ENCODE data around the gene SNRNP70. TPM values are rescaled to one million over a fixed set of nuclear protein-coding genes. Genes with fewer than 3 reads are reported as not detected.

Gene SNRNP70
- total and polyA plus RNA-seq, 10 of the 15 experiments (the other 5 are each of a cell fraction or from before 2014, with no cell fraction given), result 2.7 to 453 (median 159) TPM

- TF ChIP-seq CBX3 (IDR thresholded peaks at IDR 0.05; ENCODE audit: borderline replicate concordance, low read depth) (no peak), SREBF2 (IDR thresholded peaks at IDR 0.05; ENCODE audit: low read length) (no peak), TARDBP (IDR thresholded peaks at IDR 0.05; ENCODE audit: borderline replicate concordance) (no peak), GATAD2B (conservative IDR thresholded peaks at IDR 0.05; ENCODE audit: low read depth) (no peak)
Observed at GRCh38 chr19:49064768-49065611, 20.3 kb upstream of the SNRNP70 start, which contains the start of gene NTF4 (continued).

- WGBS (ENCODE audit: insufficient coverage, insufficient replicate concordance, low lambda C conversion rate, missing lambda C conversion rate), result 15% methylated on average over 11 of the region's 13 CpGs
- Histone ChIP-seq H2AFZ (ENCODE audit: control insufficient read depth, low read depth, low read length) (no peak overlapping the region), H3K9me3 (replicated peaks; ENCODE audit: control insufficient read depth, insufficient read depth, low read length) (no peaks in the 10 kb centered on the region; the same call in 2 of the 3 replicates), H3K4me3 (no peak overlapping the region), H3K27me3 (replicated peaks in 1 of 2; ENCODE audit: control insufficient read depth in 2 of 2, insufficient read depth in 2 of 2, low read length in 1 of 2) (peaks cover 2 to 3% of the 10 kb centered on the region in 2 experiments), H3K4me1 (ENCODE audit: control insufficient read depth, insufficient read depth, low read length) (no peaks in the 10 kb centered on the region), H4K20me1 (ENCODE audit: control insufficient read depth, insufficient read depth) (no peaks in the 10 kb centered on the region), H3K9ac (ENCODE audit: control insufficient read depth, insufficient read depth, low read length) (no peak overlapping the region), H3K36me3 (ENCODE audit: control insufficient read depth in 2 of 2, insufficient read depth in 2 of 2, low read length in 1 of 2) (no peaks in the 10 kb centered on the region), H3K79me2 (ENCODE audit: control insufficient read depth, insufficient read depth, low read length) (no peaks in the 10 kb centered on the region), H3K4me2 (ENCODE audit: control insufficient read depth, insufficient read depth) (no peak overlapping the region), H3K27ac (ENCODE audit: control insufficient read depth, insufficient read depth) (no peak overlapping the region)
- ChIA-PET CTCF (interaction anchor here (1.1 kb wide), 1 partner anchor 32 kb away, joined by 3 read pairs; no protein-coding TSS in a partner anchor), RAD21 (ENCODE audit: unreplicated experiment) (interaction anchor here (0.6 kb wide), 1 partner anchor 300 kb away, joined by 3 read pairs; no protein-coding TSS in a partner anchor), POLR2A (no interaction called here), SMC1A (ENCODE audit: uncharacterized antibody, unreplicated experiment) (no interaction called here)
- BruUV-seq (replicated peaks), result no TSS peak
- ATAC-seq (no peak), FAIRE-seq (no peak), DNase-seq (ENCODE audit: low read depth, low spot score) (no peak)
- in situ Hi-C loops (cut with MboI) (no loop called here), intact Hi-C loops (cut with micrococcal nuclease; ENCODE audit: unreplicated experiment) (no loop called here)
- TF ChIP-seq LARP7 (IDR thresholded peaks at IDR 0.05) (no peak), SREBF1 (IDR thresholded peaks at IDR 0.05; ENCODE audit: low read length) (no peak), KDM1A (IDR thresholded peaks at IDR 0.05; ENCODE audit: borderline replicate concordance) (no peak), STAT3 (IDR thresholded peaks at IDR 0.05; ENCODE audit: low read depth, low read length) (no peak), SUPT20H (IDR thresholded peaks at IDR 0.05; ENCODE audit: borderline replicate concordance, control insufficient read depth, low read depth, low read length) (no peak), SIX5 (IDR thresholded peaks at IDR 0.05; ENCODE audit: low read depth, low read length, severe bottlenecking) (no peak), CREM (IDR thresholded peaks at IDR 0.05; ENCODE audit: low read depth) (no peak), E2F4 (IDR thresholded peaks at IDR 0.05; ENCODE audit: low read depth, low read length) (no peak), RB1 (IDR thresholded peaks at IDR 0.05; ENCODE audit: borderline replicate concordance) (no peak), MLLT1 (IDR thresholded peaks at IDR 0.05) (no peak), MYC (IDR thresholded peaks at IDR 0.05; ENCODE audit: insufficient read depth, insufficient read length, insufficient replicate concordance, low read length, severe bottlenecking) (no peak), HCFC1 (IDR thresholded peaks at IDR 0.05; ENCODE audit: low read length) (no peak), ATF7 (IDR thresholded peaks at IDR 0.05; ENCODE audit: low read depth) (no peak), NR2C2 (IDR thresholded peaks at IDR 0.05; ENCODE audit: borderline replicate concordance, control insufficient read depth, insufficient read length, low read depth) (no peak)
Observed at GRCh38 chr19:49065905-49066512, 19.2 kb upstream of the SNRNP70 start.

Data from GM12878 (cell line).